Right lobe of liver (tissue), 4 donors: Measurements from ENCODE around the gene HOMER3.

Source experiments
- CTCF ChIP-seq, 4 donors: fragments of 200-600 bp in 3 of 4; fragments of 450-650 bp in 1 of 4; IDR thresholded peaks; one replicate each; pipeline versions ENCODE4 v1.5.1 to v1.8.0; 2016 to 2022; ENCODE audit warnings: antibody characterized with exemption in 4 of 4, mild to moderate bottlenecking in 2 of 4
- POLR2A ChIP-seq: fragments of 450-650 bp; IDR thresholded peaks from one replicate; pipeline ENCODE4 v1.6.1; 2017; ENCODE audit warnings: antibody characterized with exemption, mild to moderate bottlenecking
- donor health status: DM: no; HTN: no; CAD: no.
- donor health status: DM: no; HTN: no; CAD: no.
- donor health status: DM: no; HTN: yes; CAD: no.

DNA sequence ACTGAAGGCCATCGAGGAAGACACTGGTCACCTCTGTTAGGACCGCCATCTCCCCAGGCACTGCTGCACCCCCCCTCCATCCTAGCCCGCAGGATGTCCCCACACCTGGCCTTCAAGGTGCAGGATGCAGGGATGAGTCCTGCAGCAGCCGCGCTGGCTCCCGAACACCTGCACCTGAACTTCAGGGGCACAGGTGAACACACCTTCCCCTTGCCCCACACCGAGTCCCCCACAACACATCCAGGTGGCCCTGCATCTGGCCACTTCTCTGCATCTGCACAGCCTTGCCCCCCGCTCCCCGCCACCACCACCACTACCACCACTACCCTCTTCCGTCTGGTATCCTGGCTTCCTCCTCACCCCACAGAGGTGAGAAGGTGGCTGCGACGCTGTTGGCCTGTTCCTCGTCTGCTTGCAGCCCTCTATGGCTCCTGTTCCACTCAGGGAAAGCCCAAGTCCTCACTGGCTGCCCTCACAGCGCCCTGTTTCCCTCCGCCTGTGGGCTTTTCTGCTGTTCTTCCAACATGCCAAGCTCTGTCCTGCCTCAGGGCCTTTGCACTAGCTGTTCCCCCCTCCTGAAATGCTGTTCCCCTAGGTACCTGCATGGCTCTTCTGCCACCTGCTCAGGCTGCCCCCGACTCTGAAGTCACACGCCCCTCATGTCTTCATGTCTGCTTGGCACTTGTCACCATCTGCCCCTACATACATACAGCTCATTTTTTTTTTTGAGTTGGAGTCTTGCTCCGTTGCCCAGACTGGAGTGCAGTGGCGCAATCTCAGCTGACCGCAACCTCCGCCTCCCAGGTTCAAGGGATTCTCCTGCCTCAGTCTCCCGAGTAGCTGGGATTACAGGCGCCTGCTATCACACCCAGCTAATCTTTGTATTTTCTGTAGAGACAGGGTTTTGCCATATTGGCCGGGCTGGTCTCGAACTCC, 43.7 kb downstream of the HOMER3 start:
- no peak for TF ChIP-seq POLR2A
- no peak for TF ChIP-seq CTCF (IDR thresholded peaks at IDR 0.05)
